H1 (cell line): Measurements from ENCODE around the gene GABPA. TPM values are rescaled to one million over a fixed set of nuclear protein-coding genes. Genes with fewer than 3 reads are reported as not detected.

Experiments
- CTCF ChIA-PET: fragments of 300-600 bp; sonication (Branson Sonifier 250); formaldehyde crosslinking; loops from one replicate; lab custom pipeline; 2021; ENCODE audit not compliant: partially characterized antibody; lab: Charles Lee
- POLR2A ChIA-PET: fragments of 300-600 bp; sonication (Branson Sonifier 250); formaldehyde crosslinking; loops from one replicate; lab custom pipeline; 2021; ENCODE audit warnings: inconsistent platforms; ENCODE audit not compliant: partially characterized antibody; lab: Charles Lee
- DNase-seq, 2 experiments: peaks; one replicate each; pipeline versions ENCODE4 v3.0.0 to v3.0.0-alpha.2; 2010 to 2022; ENCODE audit warnings: low spot score in 2 of 2, low read depth in 1 of 2, mixed read lengths in 1 of 2
- FAIRE-seq: peaks from 2 replicates; lab custom pipeline; 2011; peaks lifted over from hg19 to GRCh38; lab: Jason Lieb, UNC
- H2AFZ ChIP-seq: 2 replicates; pipeline ENCODE4 v1.8.1; 2012; ENCODE audit warnings: low read length, inconsistent platforms
- H2AK5ac ChIP-seq: 2 replicates; pipeline ENCODE4 v1.6.1; 2013; ENCODE audit warnings: low read depth, low read length
- H2BK120ac ChIP-seq: replicated peaks from 2 replicates; pipeline ENCODE3; 2013; ENCODE audit warnings: low read depth, low read length, inconsistent platforms
- H2BK12ac ChIP-seq: 2 replicates; pipeline ENCODE4 v1.6.1; 2013; ENCODE audit warnings: low read depth, low read length
- H2BK15ac ChIP-seq: 2 replicates; pipeline ENCODE4 v1.6.1; 2013; ENCODE audit warnings: low read length
- H2BK20ac ChIP-seq: 2 replicates; pipeline ENCODE4 v1.6.1; 2013; ENCODE audit warnings: low read length
- H2BK5ac ChIP-seq: 2 replicates; pipeline ENCODE4 v1.6.1; 2013; ENCODE audit warnings: low read depth, low read length
- H3K14ac ChIP-seq: 2 replicates; pipeline ENCODE4 v1.6.1; 2013; ENCODE audit warnings: inconsistent platforms; ENCODE audit not compliant: insufficient read length
- H3K18ac ChIP-seq: 2 replicates; pipeline ENCODE4 v1.6.1; 2013; ENCODE audit warnings: low read length; ENCODE audit errors: extremely low read depth
- H3K23ac ChIP-seq: 2 replicates; pipeline ENCODE4 v1.6.1; 2013; ENCODE audit warnings: inconsistent platforms; ENCODE audit not compliant: insufficient read length
- H3K23me2 ChIP-seq: 2 replicates; pipeline ENCODE4 v1.6.1; 2013; ENCODE audit warnings: low read depth, low read length
- H3K27ac ChIP-seq: 2 replicates; pipeline ENCODE4 v1.6.1; 2011; ENCODE audit warnings: low read depth, low read length, inconsistent platforms
- H3K27me3 ChIP-seq, 4 experiments: replicated peaks in 1 of 4; 1 replicate in 1 of 4; 2 replicates in 3 of 4; pipeline versions ENCODE4 v1.6.1 to v1.8.1; 2011 to 2013; ENCODE audit warnings: low read length in 3 of 4, mild to moderate bottlenecking in 3 of 4, inconsistent platforms in 2 of 4, mixed read lengths in 2 of 4, moderate library complexity in 1 of 4; ENCODE audit not compliant: control insufficient read depth in 3 of 4, insufficient read depth in 3 of 4; ENCODE audit errors: extremely low read depth in 1 of 4
- H3K36me3 ChIP-seq, 4 experiments: 2 replicates each; pipeline versions ENCODE4 v1.6.1 to v1.8.1; 2011 to 2013; ENCODE audit warnings: mild to moderate bottlenecking in 4 of 4, low read length in 3 of 4, moderate library complexity in 2 of 4, control low read depth in 1 of 4, inconsistent platforms in 1 of 4; ENCODE audit not compliant: insufficient read depth in 4 of 4, control insufficient read depth in 2 of 4
- H3K4ac ChIP-seq: replicated peaks from 2 replicates; pipeline ENCODE3; 2013; ENCODE audit warnings: low read length, low read depth, mixed read lengths, inconsistent platforms; ENCODE audit not compliant: insufficient read length
- H3K4me1 ChIP-seq, 4 experiments: replicated peaks in 1 of 4; 1 replicate in 1 of 4; 2 replicates in 3 of 4; pipeline versions ENCODE4 v1.6.1 to v1.8.1; 2011 to 2013; ENCODE audit warnings: low read length in 3 of 4, inconsistent platforms in 2 of 4, mixed read lengths in 1 of 4; ENCODE audit not compliant: insufficient read depth in 4 of 4, control insufficient read depth in 3 of 4
- H3K4me2 ChIP-seq, 2 experiments: 2 replicates each; pipeline versions ENCODE4 v1.6.1 to v1.8.1; 2011 to 2013; ENCODE audit warnings: low read depth in 2 of 2, low read length in 2 of 2, control low read depth in 1 of 2, inconsistent platforms in 1 of 2, mild to moderate bottlenecking in 1 of 2; ENCODE audit not compliant: insufficient read depth in 1 of 2
- H3K4me3 ChIP-seq, 4 experiments: fragments of 200-600, 300-600 bp in 1 of 4; sonication (generic), shearing (Covaris generic), sonication (Bioruptor Twin) in 1 of 4; 2 replicates each; pipeline versions ENCODE4 v1.5.1 to v1.8.1; 2011 to 2016; ENCODE audit warnings: low read length in 4 of 4, low read depth in 3 of 4, control low read depth in 2 of 4, inconsistent platforms in 2 of 4, mild to moderate bottlenecking in 2 of 4, mixed read lengths in 1 of 4, moderate library complexity in 1 of 4; ENCODE audit not compliant: insufficient read depth in 2 of 4; ENCODE audit errors: extremely low read depth in 1 of 4
- H3K56ac ChIP-seq: replicated peaks from 2 replicates; pipeline ENCODE3; 2013; ENCODE audit warnings: low read depth, mild to moderate bottlenecking, mixed read lengths, low read length, inconsistent platforms; ENCODE audit not compliant: insufficient read length
- H3K79me1 ChIP-seq: 2 replicates; pipeline ENCODE4 v1.6.1; 2013; ENCODE audit warnings: low read depth, low read length, control low read depth
- H3K79me2 ChIP-seq, 2 experiments: 2 replicates each; pipeline versions ENCODE4 v1.6.1 to v1.8.1; 2012 to 2013; ENCODE audit warnings: low read length in 2 of 2, mild to moderate bottlenecking in 2 of 2, inconsistent platforms in 1 of 2; ENCODE audit not compliant: insufficient read depth in 2 of 2, control insufficient read depth in 1 of 2
- H3K9ac ChIP-seq, 4 experiments: replicated peaks in 1 of 4; 1 replicate in 1 of 4; 2 replicates in 3 of 4; pipeline versions ENCODE4 v1.6.1 to v1.8.1; 2011 to 2013; ENCODE audit warnings: low read depth in 3 of 4, low read length in 3 of 4, control low read depth in 2 of 4, mild to moderate bottlenecking in 2 of 4, moderate library complexity in 2 of 4, inconsistent platforms in 1 of 4; ENCODE audit errors: extremely low read depth in 1 of 4
- H3K9me3 ChIP-seq, 2 experiments: 2 replicates each; pipeline versions ENCODE4 v1.6.1 to v1.8.1; 2012 to 2013; ENCODE audit warnings: mild to moderate bottlenecking in 2 of 2, moderate library complexity in 2 of 2, control low read depth in 1 of 2, inconsistent platforms in 1 of 2, low read depth in 1 of 2, low read length in 1 of 2, mixed read lengths in 1 of 2; ENCODE audit not compliant: insufficient read depth in 2 of 2
- H4K20me1 ChIP-seq, 2 experiments: replicated peaks in 1 of 2; 2 replicates each; pipeline versions ENCODE3 to v1.8.1; 2011 to 2013; ENCODE audit warnings: inconsistent platforms in 2 of 2, low read length in 2 of 2, mild to moderate bottlenecking in 1 of 2; ENCODE audit not compliant: insufficient read depth in 2 of 2, control insufficient read depth in 1 of 2
- H4K5ac ChIP-seq: 2 replicates; pipeline ENCODE4 v1.6.1; 2013; ENCODE audit warnings: low read length, low read depth, mixed read lengths, inconsistent platforms; ENCODE audit not compliant: insufficient read length
- H4K8ac ChIP-seq: 2 replicates; pipeline ENCODE4 v1.8.0; 2013; ENCODE audit warnings: mild to moderate bottlenecking, moderate library complexity, low read length, inconsistent platforms; ENCODE audit not compliant: insufficient read depth; ENCODE audit errors: extremely low read depth
- H4K91ac ChIP-seq: replicated peaks from 2 replicates; pipeline ENCODE3; 2013; ENCODE audit warnings: low read length, mixed read lengths, inconsistent platforms; ENCODE audit not compliant: insufficient read length
- CHD1 ChIP-seq: IDR thresholded peaks from 2 replicates; pipeline ENCODE4 v1.6.1; 2012; ENCODE audit warnings: low read depth, low read length, improper control_type of control experiment
- KDM5A ChIP-seq: fragments of 200-600 bp; IDR thresholded peaks from 2 replicates; pipeline ENCODE4 v1.7.1; 2012; ENCODE audit warnings: mild to moderate bottlenecking, low read length, inconsistent platforms, mixed read lengths
- POU5F1 ChIP-seq: IDR thresholded peaks from 2 replicates; pipeline ENCODE4 v1.6.1; 2011; ENCODE audit warnings: low read depth, mild to moderate bottlenecking, low read length, moderate library complexity
- WGBS, 2 experiments: shearing (Covaris generic) in 1 of 2; methylation state at CpG; one replicate each; pipeline versions ENCODE4 v1.1.6 to v1.1.7; 2013 to 2015; ENCODE audit warnings: low lambda C conversion rate in 2 of 2, mixed read lengths in 2 of 2, inconsistent platforms in 1 of 2, low coverage in 1 of 2, missing lambda C conversion rate in 1 of 2; ENCODE audit not compliant: insufficient replicate concordance in 2 of 2, insufficient coverage in 1 of 2, insufficient read length in 1 of 2; ENCODE audit errors: extremely low coverage in 1 of 2, missing lambda C conversion rate in 1 of 2; 5-methylcytosine and 5-hydroxymethylcytosine counted together
- polyA plus RNA-seq, 7 experiments: library from polyadenylated mRNA; depleted of rRNA in 3 of 7; stranded (reverse) in 5 of 7; unstranded in 2 of 7; fragments of >200 nt in 5 of 7; fragments of 200-250 nt in 2 of 7; gene quantifications; 1 replicate in 5 of 7; 2 replicates in 1 of 7; 4 replicates in 1 of 7; pipeline versions ENCODE4 v1.2.1 to v1.2.3, GENCODE V29; 2011 to 2013; ENCODE audit warnings: missing spikeins in 2 of 7, mixed read lengths in 2 of 7
- total RNA-seq: library from RNA; stranded (reverse); fragmentation: NEBNext Ultra II Directional; extraction: Animal tissue kit (Norgen Biotek cat#: 25700); gene quantifications from 2 replicates; pipeline ENCODE4 v1.2.1, GENCODE V29; 2021

Gene GABPA
- total and polyA plus RNA-seq, 2 of the 8 experiments (the other 6 are each of a cell fraction or from before 2014, with no cell fraction given), result 5.2 to 22.2 TPM

GRCh38 chr21:25767921-25768320 lies 33.1 kb downstream of the GABPA start:
- POLR2A ChIA-PET, result no interaction called here
- CTCF ChIA-PET, result interaction anchor here (1.2 to 2.1 kb wide), 3 partner anchors 12 to 159 kb away, joined by 3 to 8 read pairs (median 4); no protein-coding TSS in a partner anchor
- TF ChIP-seq POU5F1, result no peak
- TF ChIP-seq CHD1, result no peak
- no peak for TF ChIP-seq KDM5A

More at GRCh38 chr21:25767921-25768320, 33.1 kb downstream of the GABPA start:
- H2BK15ac ChIP-seq, result no peak overlapping the region
- no peak overlapping the region for H2BK12ac ChIP-seq
- no peak overlapping the region for H2BK120ac ChIP-seq
- no peaks in the 10 kb centered on the region for H3K23me2 ChIP-seq
- H3K23ac ChIP-seq, result no peak overlapping the region
- no peak overlapping the region for H3K4me2 ChIP-seq
- H4K8ac ChIP-seq, result no peak overlapping the region
- 90% methylated on average over 3 of the region's 3 CpGs; no CpG with 5 or more reads in 1 of the 2 experiments for WGBS, 2 experiments
- H4K91ac ChIP-seq, result no peak overlapping the region
- no peak overlapping the region for H2BK5ac ChIP-seq
- H3K27me3 ChIP-seq, result no peaks in the 10 kb centered on the region
- DNase-seq, result no peak
- FAIRE-seq, result no peak
- peaks cover 0 to 2% of the 10 kb centered on the region in 2 experiments for H4K20me1 ChIP-seq
- H2BK20ac ChIP-seq, result no peak overlapping the region
- H3K4me1 ChIP-seq, result no peaks in the 10 kb centered on the region
- H3K79me2 ChIP-seq, result no peaks in the 10 kb centered on the region
- H3K4ac ChIP-seq, result no peak overlapping the region
- H3K79me1 ChIP-seq, result no peaks in the 10 kb centered on the region
- no peak overlapping the region for H3K27ac ChIP-seq
- no peak overlapping the region for H4K5ac ChIP-seq
- H3K9me3 ChIP-seq, result no peaks in the 10 kb centered on the region
- no peak overlapping the region for H2AK5ac ChIP-seq
- no peak overlapping the region for H3K9ac ChIP-seq
- H2AFZ ChIP-seq, result no peak overlapping the region
- no peak overlapping the region for H3K18ac ChIP-seq
- no peak overlapping the region for H3K56ac ChIP-seq
- H3K4me3 ChIP-seq, result no peak overlapping the region
- H3K36me3 ChIP-seq, result peaks cover 2 to 19% (median 6%) of the 10 kb centered on the region in 4 experiments; a peak in 6 of 8 replicates
- H3K14ac ChIP-seq, result no peak overlapping the region
